GM21723 (cell line): Measurements from ENCODE around the gene ARSG.
"Not testable (repeated sequence)": the region's sequence is repeated elsewhere in the genome, so short reads cannot be mapped to it uniquely, and the experiment has no call there.

Experiments
- ATAC-seq: cut with Tn5 transposase; IDR thresholded peaks from one replicate; pipeline ENCODE4 v1.9.1; 2021; ENCODE audit warnings: mild to moderate bottlenecking, moderate library complexity; ENCODE audit not compliant: unreplicated experiment

Gene ARSG

GRCh38 chr17:68290955-68291835, at the start of gene ARSG, which contains the start of gene SLC16A6:
Gene ARSG, plus strand, starts transcription at chr17:68291495. Its CDS starts 15,999 bp downstream, at chr17:68307494.
Gene SLC16A6, minus strand, starts transcription at chr17:68291127. Its CDS starts 12,807 bp downstream, at chr17:68278320.
- ATAC-seq, result peak; percentile 52

GRCh38 chr17:68246271-68247028, 44.8 kb upstream of the ARSG start:
- no peak for ATAC-seq

- ATAC-seq, result peak; percentile 89
Measured at GRCh38 chr17:68247445-68248198, 43.7 kb upstream of the ARSG start, which contains the start of gene AMZ2. Gene AMZ2, plus strand, starts transcription at chr17:68248043. Its CDS starts 2,145 bp downstream, at chr17:68250188.

GRCh38 chr17:68248199-68248825, 43.0 kb upstream of the ARSG start:
- peak; percentile 35 for ATAC-seq

- no peak for ATAC-seq
Measured at GRCh38 chr17:68248891-68249290, 42.4 kb upstream of the ARSG start.

GRCh38 chr17:68249354-68249765, 41.9 kb upstream of the ARSG start:
- no peak for ATAC-seq

GRCh38 chr17:68253426-68253825, 37.9 kb upstream of the ARSG start:
- not testable (repeated sequence) for ATAC-seq

- ATAC-seq, result no peak
Measured at GRCh38 chr17:68255151-68255550, 36.1 kb upstream of the ARSG start.

GRCh38 chr17:68255731-68256538, 35.4 kb upstream of the ARSG start:
- ATAC-seq, result no peak

- not testable (repeated sequence) for ATAC-seq
Measured at GRCh38 chr17:68256701-68257100, 34.6 kb upstream of the ARSG start.

- ATAC-seq, result no peak
Measured at GRCh38 chr17:68257934-68258333, 33.4 kb upstream of the ARSG start.

GRCh38 chr17:68258890-68259647, 32.2 kb upstream of the ARSG start:
- peak; percentile 91 for ATAC-seq

GRCh38 chr17:68259648-68259951, 31.7 kb upstream of the ARSG start:
- not testable (repeated sequence) for ATAC-seq

GRCh38 chr17:68260051-68260762, 31.1 kb upstream of the ARSG start:
- no peak for ATAC-seq

- ATAC-seq, result not testable (repeated sequence)
Measured at GRCh38 chr17:68262467-68262866, 28.8 kb upstream of the ARSG start.

- ATAC-seq, result peak; percentile 36
Measured at GRCh38 chr17:68263101-68263681, 28.1 kb upstream of the ARSG start.

- ATAC-seq, result not testable (repeated sequence)
Measured at GRCh38 chr17:68265833-68266232, 25.5 kb upstream of the ARSG start.

- no peak for ATAC-seq
Measured at GRCh38 chr17:68273722-68274121, 17.6 kb upstream of the ARSG start.
